ENCODE results near the gene MAPK8. TPM values are rescaled to one million over a fixed set of nuclear protein-coding genes. Genes with fewer than 3 reads are reported as not detected.

MAPK8 gene
- total RNA-seq, 1 experiment from 2014 or later: 52.9 TPM

DNA sequence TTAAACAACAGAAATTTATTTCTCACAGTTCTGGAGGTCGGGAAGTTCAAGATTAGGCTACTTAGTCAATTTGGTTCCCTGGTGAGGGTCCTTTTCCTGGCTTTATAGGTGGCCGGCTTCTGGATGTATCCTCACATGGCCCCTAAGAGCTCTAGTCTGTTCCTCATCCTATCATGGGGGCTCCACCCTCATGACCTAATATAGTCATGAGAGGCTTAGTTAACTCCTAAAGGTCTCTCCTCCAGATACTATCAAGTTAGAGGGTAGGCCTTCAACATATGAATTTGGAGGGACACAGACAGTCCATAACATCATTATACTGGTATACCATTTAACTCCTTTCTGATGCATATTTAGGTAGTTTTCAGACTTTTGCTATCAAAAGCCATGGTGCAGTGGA is 7.6 kb downstream of the MAPK8 start:
- BruUV-seq (replicated peaks): no TSS peak
- Mint-ChIP-seq H3K36me3 (ENCODE audit: insufficient read depth, unreplicated experiment) (no peaks in the 10 kb centered on the region), H3K4me1 (ENCODE audit: insufficient read depth, unreplicated experiment) (peaks cover 7% of the 10 kb centered on the region), H3K27me3 (ENCODE audit: insufficient read depth, unreplicated experiment) (no peaks in the 10 kb centered on the region), H3K27ac (ENCODE audit: low read depth, unreplicated experiment) (no peak overlapping the region), H3K9me3 (ENCODE audit: unreplicated experiment) (no peaks in the 10 kb centered on the region), H3K4me3 (ENCODE audit: unreplicated experiment) (no peak overlapping the region)
- CTCF ChIA-PET: interaction anchor here (0.6 to 0.8 kb wide), 2 partner anchors 22 to 50 kb away, joined by 3 to 4 read pairs; no protein-coding TSS in a partner anchor
- DNase-seq (ENCODE audit: unreplicated experiment): no peak
- intact Hi-C loops (cut with micrococcal nuclease): loop anchor here (10.0 kb wide), 1 partner anchor 101 kb away; no protein-coding TSS in a partner anchor
- TF ChIP-seq, protein P1, sequence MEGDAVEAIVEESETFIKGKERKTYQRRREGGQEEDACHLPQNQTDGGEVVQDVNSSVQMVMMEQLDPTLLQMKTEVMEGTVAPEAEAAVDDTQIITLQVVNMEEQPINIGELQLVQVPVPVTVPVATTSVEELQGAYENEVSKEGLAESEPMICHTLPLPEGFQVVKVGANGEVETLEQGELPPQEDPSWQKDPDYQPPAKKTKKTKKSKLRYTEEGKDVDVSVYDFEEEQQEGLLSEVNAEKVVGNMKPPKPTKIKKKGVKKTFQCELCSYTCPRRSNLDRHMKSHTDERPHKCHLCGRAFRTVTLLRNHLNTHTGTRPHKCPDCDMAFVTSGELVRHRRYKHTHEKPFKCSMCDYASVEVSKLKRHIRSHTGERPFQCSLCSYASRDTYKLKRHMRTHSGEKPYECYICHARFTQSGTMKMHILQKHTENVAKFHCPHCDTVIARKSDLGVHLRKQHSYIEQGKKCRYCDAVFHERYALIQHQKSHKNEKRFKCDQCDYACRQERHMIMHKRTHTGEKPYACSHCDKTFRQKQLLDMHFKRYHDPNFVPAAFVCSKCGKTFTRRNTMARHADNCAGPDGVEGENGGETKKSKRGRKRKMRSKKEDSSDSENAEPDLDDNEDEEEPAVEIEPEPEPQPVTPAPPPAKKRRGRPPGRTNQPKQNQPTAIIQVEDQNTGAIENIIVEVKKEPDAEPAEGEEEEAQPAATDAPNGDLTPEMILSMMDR (IDR thresholded peaks at IDR 0.05; ENCODE audit: unreplicated experiment): no peak
- POLR2A ChIA-PET: interaction anchor here (0.7 kb wide), 1 partner anchor 63 kb away, joined by 5 read pairs; no protein-coding TSS in a partner anchor

DNA sequence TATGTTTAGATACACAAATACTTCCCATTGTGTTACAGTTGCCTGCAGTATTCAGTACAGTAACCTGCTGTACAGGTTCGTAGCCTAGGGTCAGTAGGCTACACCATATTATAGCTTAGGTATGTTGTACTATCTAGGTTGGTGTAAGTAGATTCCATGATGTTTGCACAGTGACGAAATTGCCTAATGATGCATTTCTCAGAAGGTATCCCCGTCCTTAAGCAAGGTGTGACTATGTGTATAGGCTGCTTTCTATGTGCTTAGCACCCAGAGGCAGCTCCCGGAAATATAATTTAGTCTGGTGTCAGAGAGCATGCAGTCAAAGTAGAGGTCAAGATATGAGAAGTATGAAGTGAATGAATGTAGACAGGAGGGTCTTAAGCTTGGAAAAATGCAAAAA is 9.8 kb downstream of the MAPK8 start:
- Mint-ChIP-seq H3K4me3 (ENCODE audit: unreplicated experiment) (no peak overlapping the region), H3K27me3 (ENCODE audit: insufficient read depth, unreplicated experiment) (no peaks in the 10 kb centered on the region), H3K27ac (ENCODE audit: low read depth, unreplicated experiment) (no peak overlapping the region), H3K36me3 (ENCODE audit: insufficient read depth, unreplicated experiment) (no peaks in the 10 kb centered on the region), H3K9me3 (ENCODE audit: unreplicated experiment) (no peaks in the 10 kb centered on the region), H3K4me1 (ENCODE audit: insufficient read depth, unreplicated experiment) (no peaks in the 10 kb centered on the region)
- ChIA-PET CTCF (interaction anchor here (0.6 to 1.4 kb wide), 6 partner anchors 8 to 194 kb away, joined by 3 to 5 read pairs (median 4); no protein-coding TSS in a partner anchor), POLR2A (interaction anchor here (1.0 to 1.8 kb wide), 3 partner anchors 9 to 17 kb away, joined by 3 to 5 read pairs (median 5); partner anchors contain the start of gene MAPK8)
- TF ChIP-seq, protein P1 (IDR thresholded peaks at IDR 0.05; ENCODE audit: unreplicated experiment): no peak
- DNase-seq (ENCODE audit: unreplicated experiment): no peak
- intact Hi-C loops (cut with micrococcal nuclease): loop anchor here (10.0 kb wide), 1 partner anchor 99 kb away; no protein-coding TSS in a partner anchor
- no TSS peak for BruUV-seq (replicated peaks)

DNA sequence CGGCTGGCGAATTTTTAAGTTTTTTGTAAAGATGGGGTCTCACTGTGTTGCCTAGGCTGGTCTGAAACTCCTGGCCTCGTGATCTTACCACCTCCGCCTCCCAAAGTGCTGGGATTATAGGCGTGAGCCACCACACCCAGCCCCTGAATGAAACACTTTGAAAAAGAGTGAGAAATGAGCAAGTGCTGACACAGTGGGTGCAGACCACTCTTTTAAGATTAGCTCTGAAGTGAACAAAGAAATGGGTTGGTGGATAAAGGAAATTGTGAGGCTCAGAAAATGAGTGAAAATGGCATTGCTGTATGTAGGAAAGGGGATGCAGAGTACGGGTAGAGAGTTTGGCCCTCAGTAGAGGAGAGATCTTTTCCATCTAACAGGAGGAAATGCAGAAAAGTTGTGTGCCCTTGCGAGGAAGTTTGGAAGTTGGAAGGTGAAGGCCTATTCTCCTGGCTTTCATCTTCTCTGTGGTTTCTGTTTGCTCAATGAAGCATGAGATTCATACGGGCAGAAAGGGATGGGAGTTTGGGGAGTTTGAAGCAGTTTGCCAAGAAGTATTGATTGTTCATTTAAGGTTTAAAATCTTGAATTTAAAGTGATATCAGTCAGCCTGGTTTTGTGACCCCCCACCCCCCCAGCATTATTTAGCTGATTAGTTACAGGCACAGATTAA is 11.0 kb downstream of the MAPK8 start:
- TF ChIP-seq, protein P1 (IDR thresholded peaks at IDR 0.05; ENCODE audit: unreplicated experiment): no peak
- ChIA-PET CTCF (interaction anchor here (0.6 to 1.4 kb wide), 4 partner anchors 9 to 339 kb away, joined by 3 read pairs; no protein-coding TSS in a partner anchor), POLR2A (interaction anchor here (1.1 kb wide), 1 partner anchor 16 kb away, joined by 3 read pairs; no protein-coding TSS in a partner anchor)
- intact Hi-C loops (cut with micrococcal nuclease): loop anchor here (10.0 kb wide), 1 partner anchor 97 kb away; no protein-coding TSS in a partner anchor
- no peaks in the 10 kb centered on the region for H3K36me3 Mint-ChIP-seq (ENCODE audit: insufficient read depth, unreplicated experiment)
- no peak overlapping the region for H3K27ac Mint-ChIP-seq (ENCODE audit: low read depth, unreplicated experiment)
- H3K9me3 Mint-ChIP-seq (ENCODE audit: unreplicated experiment): no peaks in the 10 kb centered on the region
- DNase-seq (ENCODE audit: unreplicated experiment): no peak
- H3K4me1 Mint-ChIP-seq (ENCODE audit: insufficient read depth, unreplicated experiment): no peaks in the 10 kb centered on the region
- BruUV-seq (replicated peaks): no TSS peak
- no peaks in the 10 kb centered on the region for H3K27me3 Mint-ChIP-seq (ENCODE audit: insufficient read depth, unreplicated experiment)
- no peak overlapping the region for H3K4me3 Mint-ChIP-seq (ENCODE audit: unreplicated experiment)

DNA sequence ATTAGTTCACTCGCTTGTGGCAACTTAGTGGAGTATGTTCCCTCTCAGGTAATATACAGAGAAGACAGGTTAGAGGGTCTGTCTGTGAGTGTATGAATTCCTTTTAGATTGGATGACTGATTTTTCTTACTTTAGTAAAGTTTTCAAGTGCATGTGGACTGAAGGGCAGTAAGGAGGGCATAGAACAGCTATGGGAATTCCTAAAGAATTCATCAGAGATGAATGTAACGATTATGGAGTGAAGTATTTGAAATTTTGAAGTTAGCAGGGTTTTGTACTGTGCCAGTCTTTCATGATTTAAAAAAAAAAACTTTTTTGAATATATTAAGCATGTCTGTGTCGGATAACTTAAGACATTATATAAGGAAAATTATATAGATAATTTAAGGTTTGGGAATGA is 15.5 kb downstream of the MAPK8 start:
- peaks cover 4% of the 10 kb centered on the region for H3K36me3 Mint-ChIP-seq (ENCODE audit: insufficient read depth, unreplicated experiment)
- ChIA-PET POLR2A (no interaction called here), CTCF (interaction anchor here (1.3 kb wide), 1 partner anchor 31 kb away, joined by 3 read pairs; no protein-coding TSS in a partner anchor)
- no peaks in the 10 kb centered on the region for H3K27me3 Mint-ChIP-seq (ENCODE audit: insufficient read depth, unreplicated experiment)
- no peak overlapping the region for H3K27ac Mint-ChIP-seq (ENCODE audit: low read depth, unreplicated experiment)
- intact Hi-C loops (cut with micrococcal nuclease): no loop called here
- TF ChIP-seq, protein P1 (IDR thresholded peaks at IDR 0.05; ENCODE audit: unreplicated experiment): no peak
- no peak for DNase-seq (ENCODE audit: unreplicated experiment)
- H3K9me3 Mint-ChIP-seq (ENCODE audit: unreplicated experiment): no peaks in the 10 kb centered on the region
- H3K4me3 Mint-ChIP-seq (ENCODE audit: unreplicated experiment): no peak overlapping the region
- peaks cover 4% of the 10 kb centered on the region for H3K4me1 Mint-ChIP-seq (ENCODE audit: insufficient read depth, unreplicated experiment)
- BruUV-seq (replicated peaks): no TSS peak

Measured in MCF 10A (cell line).